ENCODE data around the gene WDR45B.

DNA sequence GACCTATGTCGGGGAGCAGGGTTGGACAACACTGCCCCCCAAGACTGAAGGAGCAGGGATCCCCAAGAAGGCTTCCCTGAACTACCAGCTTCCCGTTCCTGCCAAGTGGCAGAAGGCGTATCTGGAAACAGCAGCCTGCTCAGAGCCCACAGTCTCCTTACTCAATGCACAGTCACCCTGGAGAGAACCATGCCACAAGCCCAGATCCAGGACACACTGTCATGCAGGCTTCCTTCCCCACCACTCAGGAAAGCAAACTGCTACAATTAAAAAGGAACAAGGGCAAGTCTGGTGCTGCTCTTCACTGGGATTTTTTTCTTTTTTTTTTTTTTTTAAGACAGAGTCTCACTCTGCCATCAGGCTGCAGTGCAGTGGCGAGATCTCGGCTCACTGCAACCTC lies 8.2 kb downstream of the WDR45B start:
- TF ChIP-seq POLR2A (IDR thresholded peaks at IDR 0.05; ENCODE audit: low read depth, low read length), result no peak
- TF ChIP-seq, protein P1, sequence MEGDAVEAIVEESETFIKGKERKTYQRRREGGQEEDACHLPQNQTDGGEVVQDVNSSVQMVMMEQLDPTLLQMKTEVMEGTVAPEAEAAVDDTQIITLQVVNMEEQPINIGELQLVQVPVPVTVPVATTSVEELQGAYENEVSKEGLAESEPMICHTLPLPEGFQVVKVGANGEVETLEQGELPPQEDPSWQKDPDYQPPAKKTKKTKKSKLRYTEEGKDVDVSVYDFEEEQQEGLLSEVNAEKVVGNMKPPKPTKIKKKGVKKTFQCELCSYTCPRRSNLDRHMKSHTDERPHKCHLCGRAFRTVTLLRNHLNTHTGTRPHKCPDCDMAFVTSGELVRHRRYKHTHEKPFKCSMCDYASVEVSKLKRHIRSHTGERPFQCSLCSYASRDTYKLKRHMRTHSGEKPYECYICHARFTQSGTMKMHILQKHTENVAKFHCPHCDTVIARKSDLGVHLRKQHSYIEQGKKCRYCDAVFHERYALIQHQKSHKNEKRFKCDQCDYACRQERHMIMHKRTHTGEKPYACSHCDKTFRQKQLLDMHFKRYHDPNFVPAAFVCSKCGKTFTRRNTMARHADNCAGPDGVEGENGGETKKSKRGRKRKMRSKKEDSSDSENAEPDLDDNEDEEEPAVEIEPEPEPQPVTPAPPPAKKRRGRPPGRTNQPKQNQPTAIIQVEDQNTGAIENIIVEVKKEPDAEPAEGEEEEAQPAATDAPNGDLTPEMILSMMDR (IDR thresholded peaks at IDR 0.05; ENCODE audit: extremely low read depth in 1 of 2, insufficient read depth in 1 of 2, low read depth in 1 of 2, low read length in 2 of 2), result no peak
